ENCODE results near the gene SLC34A1.
A peak's percentile ranks its signal among the peaks of the same experiment; 100 is the strongest.

Gene SLC34A1

GRCh38 chr5:177447611-177448243 lies 63.5 kb downstream of the SLC34A1 start:
- peak in 1 of 2 experiments; percentile 38 for DNase-seq

Data from NCI-H524 (cell line).